NCI-H446 treated with DMSO at 0.1 percent for 48 hours (cell line): ENCODE data around the gene SNAI3.

Experiments
- DNase-seq: peaks from one replicate; lab custom pipeline; 2025; lab: John Stamatoyannopoulos, UW

Gene SNAI3

GRCh38 chr16:88705801-88706228 is 19.5 kb upstream of the SNAI3 start:
- DNase-seq, result no peak

- no peak for DNase-seq
These were observed 18.9 kb upstream of the SNAI3 start for GRCh38 chr16:88705076-88705684.

GRCh38 chr16:88703486-88704309 is 17.4 kb upstream of the SNAI3 start:
- no peak for DNase-seq

GRCh38 chr16:88702371-88703210 is 16.3 kb upstream of the SNAI3 start:
- DNase-seq, result no peak

GRCh38 chr16:88701581-88702370 is 15.5 kb upstream of the SNAI3 start:
- no peak for DNase-seq

GRCh38 chr16:88700636-88701482 is 14.6 kb upstream of the SNAI3 start:
- DNase-seq, result no peak

GRCh38 chr16:88700322-88700635 is 14.0 kb upstream of the SNAI3 start:
- DNase-seq, result no peak

GRCh38 chr16:88699180-88699579 is 12.9 kb upstream of the SNAI3 start:
- no peak for DNase-seq

GRCh38 chr16:88698646-88699045 is 12.3 kb upstream of the SNAI3 start:
- DNase-seq, result no peak

GRCh38 chr16:88697831-88698615 is 11.7 kb upstream of the SNAI3 start:
- no peak for DNase-seq

GRCh38 chr16:88697116-88697830 is 11.0 kb upstream of the SNAI3 start:
- DNase-seq, result no peak

- DNase-seq, result no peak
These were observed 10.1 kb upstream of the SNAI3 start for GRCh38 chr16:88696441-88696840.

GRCh38 chr16:88695753-88696152 is 9.4 kb upstream of the SNAI3 start:
- no peak for DNase-seq

- no peak for DNase-seq
These were observed 8.9 kb upstream of the SNAI3 start for GRCh38 chr16:88695218-88695617.

GRCh38 chr16:88694221-88695087 is 8.1 kb upstream of the SNAI3 start:
- DNase-seq, result no peak

- DNase-seq, result no peak
These were observed 7.3 kb upstream of the SNAI3 start for GRCh38 chr16:88693420-88694177.

- no peak for DNase-seq
These were observed 6.6 kb upstream of the SNAI3 start for GRCh38 chr16:88692861-88693260.
